H9 (cell line): ENCODE results near the gene CACNG5. TPM values are rescaled to one million over a fixed set of nuclear protein-coding genes. Genes with fewer than 3 reads are reported as not detected.

ENCODE experiments used
- DNase-seq: peaks from one replicate; pipeline ENCODE4 v3.0.0-alpha.2; 2017
- H2AFZ ChIP-seq: one replicate; pipeline ENCODE4 v1.6.1; 2013; ENCODE audit warnings: mild to moderate bottlenecking, low read length, control low read depth, moderate library complexity
- H2AK5ac ChIP-seq: 2 replicates; pipeline ENCODE4 v1.6.1; 2013; ENCODE audit warnings: low read length, control low read depth, mixed read lengths; ENCODE audit not compliant: insufficient read length
- H2BK120ac ChIP-seq: one replicate; pipeline ENCODE4 v1.6.1; 2013; ENCODE audit warnings: low read depth, mild to moderate bottlenecking, low read length, control low read depth, inconsistent platforms; ENCODE audit not compliant: poor library complexity, severe bottlenecking
- H2BK12ac ChIP-seq: 2 replicates; pipeline ENCODE4 v1.6.1; 2013; ENCODE audit warnings: low read length, control low read depth, mixed read lengths, low read depth; ENCODE audit not compliant: insufficient read length
- H2BK15ac ChIP-seq: 2 replicates; pipeline ENCODE4 v1.6.1; 2013; ENCODE audit warnings: low read depth, low read length, control low read depth
- H2BK20ac ChIP-seq: one replicate; pipeline ENCODE4 v1.6.1; 2013; ENCODE audit warnings: low read depth, mild to moderate bottlenecking, low read length, control low read depth, inconsistent platforms; ENCODE audit not compliant: poor library complexity, severe bottlenecking
- H2BK5ac ChIP-seq: 2 replicates; pipeline ENCODE4 v1.6.1; 2013; ENCODE audit warnings: low read length, control low read depth, mixed read lengths; ENCODE audit not compliant: insufficient read length
- H3K14ac ChIP-seq: 2 replicates; pipeline ENCODE4 v1.6.1; 2013; ENCODE audit warnings: low read length, control low read depth; ENCODE audit not compliant: insufficient read depth
- H3K18ac ChIP-seq: 2 replicates; pipeline ENCODE4 v1.6.1; 2013; ENCODE audit warnings: low read depth, mild to moderate bottlenecking, mixed read lengths, low read length, control low read depth; ENCODE audit not compliant: insufficient read length
- H3K23ac ChIP-seq: 2 replicates; pipeline ENCODE4 v1.6.1; 2013; ENCODE audit warnings: low read length, control low read depth, mixed read lengths, low read depth; ENCODE audit not compliant: insufficient read length
- H3K23me2 ChIP-seq: 2 replicates; pipeline ENCODE4 v1.6.1; 2013; ENCODE audit warnings: low read depth, mild to moderate bottlenecking, mixed read lengths, low read length, control low read depth; ENCODE audit not compliant: insufficient read length, poor library complexity, severe bottlenecking
- H3K27ac ChIP-seq: 2 replicates; pipeline ENCODE4 v1.5.1; 2013; ENCODE audit warnings: low read length, control low read depth, mixed read lengths, low read depth; ENCODE audit not compliant: insufficient read length
- H3K27me3 ChIP-seq: 2 replicates; pipeline ENCODE4 v1.6.1; 2013; ENCODE audit warnings: low read length, control low read depth, inconsistent platforms; ENCODE audit not compliant: insufficient read depth
- H3K4ac ChIP-seq: 2 replicates; pipeline ENCODE4 v1.6.1; 2013; ENCODE audit warnings: low read depth, mild to moderate bottlenecking, control low read depth, inconsistent platforms, low read length, moderate library complexity
- H3K4me1 ChIP-seq: 2 replicates; pipeline ENCODE4 v1.6.1; 2013; ENCODE audit warnings: low read length, control low read depth, inconsistent platforms; ENCODE audit not compliant: insufficient read depth
- H3K4me2 ChIP-seq: 2 replicates; pipeline ENCODE4 v1.6.1; 2013; ENCODE audit warnings: low read length, control low read depth, mixed read lengths; ENCODE audit not compliant: insufficient read length, insufficient read depth
- H3K56ac ChIP-seq: 2 replicates; pipeline ENCODE4 v1.6.1; 2013; ENCODE audit warnings: low read depth, mild to moderate bottlenecking, mixed read lengths, low read length, control low read depth; ENCODE audit not compliant: insufficient read length
- H3K79me1 ChIP-seq: 2 replicates; pipeline ENCODE4 v1.6.1; 2013; ENCODE audit warnings: low read depth, mild to moderate bottlenecking, moderate library complexity, low read length, control low read depth, inconsistent platforms; ENCODE audit not compliant: insufficient read depth, poor library complexity, severe bottlenecking
- H3K79me2 ChIP-seq: 2 replicates; pipeline ENCODE4 v1.6.1; 2013; ENCODE audit warnings: low read length, control low read depth, inconsistent platforms; ENCODE audit not compliant: insufficient read depth
- H3K9ac ChIP-seq: 2 replicates; pipeline ENCODE4 v1.6.1; 2013; ENCODE audit warnings: low read length, control low read depth, mixed read lengths; ENCODE audit not compliant: insufficient read length; ENCODE audit errors: extremely low read depth
- H3K9me3 ChIP-seq: one replicate; pipeline ENCODE4 v1.6.1; 2013; ENCODE audit warnings: low read depth, low read length, inconsistent platforms; ENCODE audit not compliant: control insufficient read depth
- H3T11ph ChIP-seq: one replicate; pipeline ENCODE4 v1.6.1; 2013; ENCODE audit warnings: mild to moderate bottlenecking, low read length, control low read depth, inconsistent platforms
- H4K20me1 ChIP-seq: one replicate; pipeline ENCODE4 v1.6.1; 2013; ENCODE audit not compliant: control insufficient read depth, insufficient read length, insufficient read depth
- H4K5ac ChIP-seq: 2 replicates; pipeline ENCODE4 v1.6.1; 2013; ENCODE audit warnings: low read depth, mild to moderate bottlenecking, mixed read lengths, low read length, control low read depth; ENCODE audit not compliant: insufficient read length
- H4K8ac ChIP-seq: replicated peaks from 2 replicates; pipeline ENCODE4 v1.6.1; 2013; ENCODE audit warnings: low read length, control low read depth, mixed read lengths, low read depth; ENCODE audit not compliant: insufficient read length
- H4K91ac ChIP-seq: 2 replicates; pipeline ENCODE4 v1.6.1; 2013; ENCODE audit warnings: low read depth, mild to moderate bottlenecking, moderate library complexity, mixed read lengths, low read length, control low read depth; ENCODE audit not compliant: insufficient read length
- H3K27ac Mint-ChIP-seq, 3 experiments: 2 replicates in 2 of 3; 3 replicates in 1 of 3; pipeline ENCODE4 v1.8.0; 2020 to 2021; ENCODE audit warnings: mixed read lengths in 3 of 3, mild to moderate bottlenecking in 1 of 3, moderate library complexity in 1 of 3
- H3K27me3 Mint-ChIP-seq: 2 replicates; pipeline ENCODE4 v1.8.0; 2021; ENCODE audit warnings: low read depth, mild to moderate bottlenecking, moderate library complexity, mixed read lengths
- H3K36me3 Mint-ChIP-seq, 3 experiments: 2 replicates in 2 of 3; 3 replicates in 1 of 3; pipeline ENCODE4 v1.8.0; 2020 to 2021; ENCODE audit warnings: low read depth in 3 of 3, mixed read lengths in 3 of 3; ENCODE audit not compliant: insufficient read depth in 1 of 3
- H3K4me1 Mint-ChIP-seq, 2 experiments: 2 replicates each; pipeline ENCODE4 v1.8.0; 2020; ENCODE audit warnings: mixed read lengths in 2 of 2
- H3K4me3 Mint-ChIP-seq, 2 experiments: 2 replicates in 1 of 2; 3 replicates in 1 of 2; pipeline ENCODE4 v1.8.0; 2020 to 2021; ENCODE audit warnings: mild to moderate bottlenecking in 2 of 2, mixed read lengths in 2 of 2, moderate library complexity in 1 of 2
- H3K9me3 Mint-ChIP-seq, 2 experiments: 2 replicates in 1 of 2; 3 replicates in 1 of 2; pipeline ENCODE4 v1.8.0; 2020; ENCODE audit warnings: mild to moderate bottlenecking in 2 of 2, mixed read lengths in 2 of 2, moderate library complexity in 1 of 2
- CTCF ChIP-seq: fragments of 200-600 bp; sonication (generic); conservative IDR thresholded peaks from 3 replicates; pipeline ENCODE4 v1.8.0; 2021; ENCODE audit warnings: antibody characterized with exemption, mild to moderate bottlenecking
- WGBS: extraction: QIAGEN DNeasy Blood & Tissue Kit; methylation state at CpG from one replicate; pipeline ENCODE4 v1.1.7; 2013; ENCODE audit warnings: missing lambda C conversion rate, low lambda C conversion rate, mixed read lengths; ENCODE audit not compliant: insufficient read length; ENCODE audit errors: extremely low coverage; 5-methylcytosine and 5-hydroxymethylcytosine counted together
- total RNA-seq: library from RNA; stranded (reverse); gene quantifications from 2 replicates; pipeline ENCODE4 v1.2.1, GENCODE V29; 2021

CACNG5 gene
- total RNA-seq, 1 experiment from 2014 or later: 1.6 TPM

GRCh38 chr17:66898536-66898935 is 63.6 kb downstream of the CACNG5 start:
- no peaks in the 10 kb centered on the region for H3K79me2 ChIP-seq
- H2BK120ac ChIP-seq: no peak overlapping the region
- H2BK12ac ChIP-seq: no peak overlapping the region
- no peak overlapping the region for H3K9ac ChIP-seq
- no peaks in the 10 kb centered on the region for H3K36me3 Mint-ChIP-seq
- H3K14ac ChIP-seq: no peak overlapping the region
- peaks cover 0 to 7% of the 10 kb centered on the region in 2 experiments; a peak in 3 of 4 replicates for H3K4me1 Mint-ChIP-seq
- H3K4me1 ChIP-seq: no peaks in the 10 kb centered on the region
- no peak overlapping the region for H4K5ac ChIP-seq
- no peak overlapping the region for H3K4me3 Mint-ChIP-seq
- no peak overlapping the region for H3K4me2 ChIP-seq
- no peak overlapping the region for H3T11ph ChIP-seq
- no peaks in the 10 kb centered on the region for H3K79me1 ChIP-seq
- no CpG with 5 or more reads among the region's 10 CpGs for WGBS
- no peak overlapping the region for H3K27ac ChIP-seq
- no peak overlapping the region for H2AFZ ChIP-seq
- no peak overlapping the region for H2BK20ac ChIP-seq
- H2AK5ac ChIP-seq: no peak overlapping the region
- no peak overlapping the region for H2BK15ac ChIP-seq
- no peak overlapping the region for H3K4ac ChIP-seq
- no peaks in the 10 kb centered on the region for H3K9me3 Mint-ChIP-seq
- peaks cover 2% of the 10 kb centered on the region; the same call in 1 of the 2 replicates for H3K27me3 Mint-ChIP-seq
- no peak for TF ChIP-seq CTCF
- no peak overlapping the region for H4K91ac ChIP-seq
- H3K23ac ChIP-seq: no peak overlapping the region
- no peaks in the 10 kb centered on the region for H3K23me2 ChIP-seq
- no peaks in the 10 kb centered on the region for H4K20me1 ChIP-seq
- H4K8ac ChIP-seq: no peak overlapping the region
- no peak overlapping the region for H3K27ac Mint-ChIP-seq
- H3K56ac ChIP-seq: no peak overlapping the region
- no peak for DNase-seq
- no peaks in the 10 kb centered on the region for H3K27me3 ChIP-seq
- H3K18ac ChIP-seq: no peak overlapping the region
- H2BK5ac ChIP-seq: no peak overlapping the region
- H3K9me3 ChIP-seq: no peaks in the 10 kb centered on the region
